NCI-H446 (cell line): Measurements from ENCODE around the gene B4GALT2.
A peak's percentile ranks its signal among the peaks of the same experiment; 100 is the strongest.

Experiments used
- DNase-seq, 2 experiments: peaks; one replicate each; lab custom pipeline; 2025; lab: John Stamatoyannopoulos, UW

B4GALT2 gene

DNA sequence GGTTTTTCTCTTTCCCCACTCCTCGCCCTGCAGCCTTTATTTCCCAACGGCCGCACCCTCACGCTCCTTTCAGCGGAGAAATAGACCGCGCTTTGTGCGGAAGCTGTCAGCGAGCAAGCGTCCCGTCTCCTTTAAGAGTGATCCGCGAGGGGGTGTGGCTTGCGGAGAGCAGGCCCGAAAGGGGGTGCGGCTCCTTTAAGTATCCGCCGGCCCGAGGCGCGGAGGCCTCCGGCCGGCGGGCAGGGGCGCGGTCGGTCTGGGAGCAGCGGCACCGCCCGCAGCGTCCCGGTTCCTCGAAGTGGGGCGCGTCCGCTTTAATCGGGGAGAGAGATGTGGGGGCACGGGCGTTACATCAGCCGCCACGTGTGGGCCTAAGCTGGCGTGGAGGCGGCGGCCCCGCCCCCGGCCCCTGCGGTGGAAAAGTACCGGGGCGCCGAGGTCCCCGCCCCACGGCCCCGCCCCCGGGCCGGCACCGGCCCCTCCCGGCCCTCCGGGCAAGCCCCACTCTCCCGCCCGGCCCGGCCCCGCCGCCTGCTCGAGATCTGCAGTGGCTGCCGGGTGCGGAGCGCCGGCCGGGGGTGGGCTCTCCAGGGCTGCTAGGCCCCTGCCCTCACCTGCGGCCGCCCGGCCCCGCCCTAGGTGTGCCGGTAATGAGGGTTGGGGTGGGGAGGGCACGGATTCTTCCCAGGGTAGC is 51.0 kb downstream of the B4GALT2 start:
- DNase-seq: peak; percentile 62 to 85

DNA sequence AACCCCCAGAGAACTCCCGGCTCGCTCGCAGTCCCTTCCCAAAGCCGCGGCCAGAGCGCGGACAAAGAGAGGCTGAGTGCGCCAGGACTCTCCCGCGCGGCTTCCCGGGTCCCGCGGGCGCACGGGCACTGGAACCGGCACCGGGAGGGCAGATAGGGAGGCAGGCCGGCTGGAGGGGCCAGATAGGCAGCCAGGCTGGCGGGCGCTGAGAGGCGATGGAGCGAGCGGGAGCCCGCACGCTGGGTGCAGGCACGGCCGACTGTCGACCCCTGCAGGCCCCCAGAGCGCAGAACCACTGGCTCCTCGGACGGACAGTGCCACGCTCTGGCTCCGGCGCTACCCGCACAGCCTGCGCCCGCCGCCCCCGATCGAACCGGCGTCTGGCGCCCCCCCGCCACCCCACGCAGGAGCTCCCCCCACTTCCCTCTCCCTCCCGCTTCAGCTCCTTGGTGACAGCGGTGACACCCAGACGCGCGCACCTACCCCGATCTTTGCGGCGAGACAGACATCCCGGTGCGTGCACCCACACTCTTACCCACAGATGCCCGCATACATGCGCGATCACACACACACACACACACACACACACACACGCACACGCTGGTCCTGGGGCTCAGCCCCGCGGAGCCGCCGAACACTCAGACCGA is 51.7 kb downstream of the B4GALT2 start:
- DNase-seq: no peak

DNA sequence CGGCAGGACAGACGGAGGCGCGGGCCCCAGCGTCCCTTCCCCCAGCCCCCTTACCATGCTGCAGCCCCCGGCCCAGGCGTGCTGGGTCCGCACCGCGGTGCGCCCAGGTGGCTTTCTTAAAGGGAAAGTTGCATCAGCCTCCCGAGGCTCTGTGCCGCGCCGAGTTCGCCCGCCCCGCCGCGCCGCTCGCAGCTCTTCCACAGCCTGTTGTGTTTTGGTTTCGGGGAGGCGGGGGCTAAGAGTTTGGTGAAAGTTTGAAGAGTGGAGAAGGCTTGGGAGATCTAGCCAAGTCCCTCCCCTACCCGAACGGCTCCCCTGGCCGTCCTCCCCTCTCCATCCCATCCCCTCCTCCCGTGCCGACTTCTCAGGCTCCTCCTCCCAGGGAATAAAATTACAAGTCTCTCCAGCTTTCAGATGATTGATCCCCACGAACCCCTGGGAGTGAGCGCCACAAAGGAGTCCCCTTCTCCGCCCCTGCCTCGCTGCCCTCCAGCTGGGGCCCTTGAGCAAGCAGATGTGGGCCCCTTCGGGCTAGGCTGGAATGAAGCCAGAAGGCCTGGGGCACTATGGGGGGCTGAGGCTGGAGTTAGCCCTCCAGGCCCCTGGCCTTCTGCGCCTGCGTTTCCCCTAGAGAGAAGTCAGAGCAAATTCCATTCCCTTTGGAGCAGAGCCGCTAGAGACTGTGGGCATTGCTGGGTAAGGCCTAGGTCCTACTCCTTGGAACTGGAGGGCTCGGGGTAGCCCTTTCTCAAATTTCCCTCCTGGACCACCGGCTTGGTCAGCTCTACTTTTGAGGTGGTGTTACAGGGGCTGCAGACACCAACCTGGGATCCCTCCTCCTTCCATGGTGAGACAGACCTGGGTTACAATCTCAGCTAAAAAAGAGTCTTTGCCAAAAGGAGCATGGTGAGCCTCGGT is 52.5 kb downstream of the B4GALT2 start, which contains the start of gene SLC6A9:
Gene SLC6A9 (minus strand): TSS at position 211 of the 918 bp plus-strand sequence. CDS start 7,185 bp downstream, outside the sequence.
- DNase-seq: peak in 1 of 2 experiments; percentile 33

DNA sequence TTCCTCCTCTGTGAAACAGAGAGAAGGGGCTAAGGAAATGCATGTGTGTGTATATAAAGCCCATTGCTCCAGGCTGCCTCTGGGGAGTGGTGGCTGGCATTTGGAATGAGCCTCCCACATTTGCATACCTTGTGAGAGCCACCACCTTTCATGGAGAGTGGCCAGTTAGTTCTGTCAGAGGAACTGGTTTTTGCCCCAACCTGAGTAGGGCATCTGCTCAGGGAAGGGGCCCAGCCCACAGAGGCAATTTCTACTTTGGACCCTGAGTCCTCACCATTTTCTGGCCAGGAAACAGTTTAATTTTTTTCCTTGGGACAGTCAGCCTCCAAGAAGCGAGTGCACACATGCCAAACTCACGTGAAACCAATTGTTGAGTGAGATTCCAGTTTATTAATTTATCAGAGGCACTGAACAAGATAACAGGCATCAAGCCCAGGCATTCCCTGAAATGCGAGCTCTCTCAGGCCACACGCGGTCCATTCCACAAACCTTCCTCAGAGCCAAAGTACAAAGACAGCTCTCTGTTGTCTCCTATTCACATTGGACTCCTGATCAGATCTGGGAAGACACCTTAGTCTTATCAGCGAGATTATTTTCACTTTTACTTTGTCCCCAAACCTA is 53.3 kb downstream of the B4GALT2 start:
- no peak for DNase-seq

DNA sequence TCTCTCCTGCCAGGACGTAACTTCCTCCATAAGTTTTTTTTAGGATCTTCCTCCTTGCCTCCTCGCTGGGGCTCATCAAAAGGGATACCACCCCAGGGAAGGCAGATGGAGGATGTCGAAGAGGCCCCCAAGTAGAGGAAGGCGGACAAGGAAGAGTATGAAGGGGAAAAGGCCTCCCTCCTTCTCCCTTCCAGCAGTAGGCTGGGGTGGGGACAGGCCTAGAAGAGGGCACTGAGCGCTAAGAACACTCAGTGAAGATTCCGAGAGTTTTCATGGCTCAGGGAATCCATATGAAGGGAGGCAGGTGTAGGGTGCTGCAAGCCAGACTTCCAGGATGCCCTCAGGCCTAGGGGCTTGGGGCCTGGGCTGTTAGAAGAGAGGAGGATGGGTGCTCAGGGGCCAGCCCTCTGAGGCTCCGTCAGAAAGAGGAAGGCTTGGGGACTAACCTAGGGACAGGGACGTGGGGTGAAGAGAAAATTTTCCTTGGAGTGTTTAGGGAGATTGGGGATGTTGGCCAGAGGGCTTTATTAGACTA is 54.1 kb downstream of the B4GALT2 start:
- no peak for DNase-seq

DNA sequence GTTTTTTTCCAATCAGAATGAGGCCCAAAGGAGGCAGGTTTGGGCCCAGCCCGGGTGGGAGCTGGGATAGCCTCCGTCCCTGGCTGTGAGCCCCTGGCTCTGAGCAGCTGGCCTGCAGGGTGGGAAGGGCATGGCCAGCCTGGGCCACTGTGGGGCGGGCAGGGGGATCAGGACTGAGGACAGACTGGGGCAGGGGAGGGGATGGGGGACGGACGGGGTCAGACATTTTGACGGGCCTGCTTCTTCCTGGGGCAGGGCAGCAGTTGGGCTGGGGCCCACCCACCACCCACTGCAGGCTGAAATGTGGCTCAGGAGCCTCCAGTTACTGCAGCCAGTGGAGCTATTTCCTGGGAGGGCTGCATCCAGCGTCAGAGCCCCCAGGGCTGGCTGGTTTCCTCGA is 54.7 kb downstream of the B4GALT2 start:
- no peak for DNase-seq

DNA sequence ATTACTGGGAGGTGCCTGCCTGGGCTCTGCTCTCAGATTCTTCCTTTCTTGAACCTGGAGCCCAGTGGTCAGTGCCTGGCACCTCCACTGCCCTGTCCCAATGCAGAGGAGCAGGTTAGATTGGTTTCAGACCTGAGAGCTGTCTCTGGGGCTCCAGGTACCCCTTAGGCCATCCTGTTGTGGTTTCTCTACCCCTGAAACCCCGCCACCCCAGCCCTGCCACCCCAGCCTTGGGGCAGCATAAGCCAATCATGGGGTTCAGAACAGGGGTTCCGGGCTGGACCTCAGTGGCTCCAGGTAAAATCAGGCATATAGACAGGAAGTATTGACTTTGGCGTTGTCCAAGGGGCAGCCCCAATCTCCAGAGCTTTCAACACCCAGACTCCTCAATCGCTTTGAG is 55.4 kb downstream of the B4GALT2 start:
- no peak for DNase-seq

DNA sequence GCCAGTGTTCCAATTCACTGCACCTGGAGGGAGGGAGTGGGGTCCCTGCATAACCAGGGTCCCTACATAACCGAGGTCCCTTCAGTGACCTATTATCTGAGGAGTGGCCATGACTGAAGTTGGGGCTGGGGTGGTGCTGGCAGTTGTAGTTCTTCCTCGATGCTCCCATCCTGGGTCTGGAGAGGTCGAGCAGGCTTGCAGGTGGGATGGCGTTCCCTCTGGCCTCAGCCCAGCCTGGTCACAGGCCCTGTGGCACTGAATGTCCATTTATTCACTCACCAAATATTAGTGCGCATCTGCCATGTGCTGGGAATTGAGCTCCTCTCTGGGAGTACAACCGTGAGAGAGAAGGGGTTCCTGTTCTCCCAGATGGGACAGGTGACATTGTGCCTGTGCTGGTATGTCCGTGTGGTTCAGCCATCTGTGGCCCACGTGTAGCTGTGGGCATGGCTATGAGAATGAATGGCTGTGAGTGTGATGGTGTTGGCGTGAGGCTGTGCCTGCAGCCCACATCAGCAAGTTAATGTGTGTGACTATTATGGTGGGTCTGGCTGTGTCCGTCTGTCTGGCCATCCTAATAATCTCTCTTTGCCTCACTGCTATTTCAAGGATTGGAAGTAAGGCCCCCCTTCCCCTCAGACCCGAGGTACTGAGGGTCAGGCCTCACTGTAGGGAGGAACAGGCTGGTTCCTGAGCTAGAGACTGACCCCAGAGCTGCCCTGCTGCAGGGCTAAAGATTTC is 56.1 kb downstream of the B4GALT2 start:
- DNase-seq: no peak

DNA sequence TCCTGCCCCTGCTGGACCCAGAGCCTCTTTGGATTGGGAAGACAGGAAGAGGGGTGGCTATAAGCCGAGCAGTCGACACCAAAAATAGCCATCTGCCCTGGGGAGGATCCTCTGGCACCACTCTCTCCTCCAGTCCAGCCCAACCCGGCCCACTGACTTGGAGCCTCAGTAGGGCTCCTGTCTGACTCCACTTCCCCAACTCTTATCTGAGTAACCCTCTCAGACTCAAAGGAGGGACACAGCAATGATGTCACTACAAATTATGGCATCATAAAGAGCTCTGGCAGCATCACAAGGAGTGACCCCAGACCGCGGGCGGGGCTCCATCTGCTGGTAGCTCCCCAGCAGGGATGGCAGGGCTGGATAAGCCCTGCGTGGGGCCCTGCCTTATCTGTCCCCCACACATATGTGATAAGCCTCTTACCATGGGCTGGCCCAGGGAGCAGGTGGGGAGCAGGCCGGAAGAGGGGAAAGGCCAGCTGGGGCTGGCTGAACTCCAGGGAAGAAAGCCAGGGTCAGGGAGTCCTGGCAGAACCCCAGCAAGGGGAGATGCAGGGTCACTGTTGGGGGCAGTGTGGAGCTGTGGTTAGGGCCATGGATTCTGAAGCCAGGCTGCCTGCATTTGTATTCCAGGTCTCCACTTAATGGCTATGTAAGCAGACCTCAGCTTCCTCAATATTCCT is 56.9 kb downstream of the B4GALT2 start:
- peak in 1 of 2 experiments; percentile 42 for DNase-seq

DNA sequence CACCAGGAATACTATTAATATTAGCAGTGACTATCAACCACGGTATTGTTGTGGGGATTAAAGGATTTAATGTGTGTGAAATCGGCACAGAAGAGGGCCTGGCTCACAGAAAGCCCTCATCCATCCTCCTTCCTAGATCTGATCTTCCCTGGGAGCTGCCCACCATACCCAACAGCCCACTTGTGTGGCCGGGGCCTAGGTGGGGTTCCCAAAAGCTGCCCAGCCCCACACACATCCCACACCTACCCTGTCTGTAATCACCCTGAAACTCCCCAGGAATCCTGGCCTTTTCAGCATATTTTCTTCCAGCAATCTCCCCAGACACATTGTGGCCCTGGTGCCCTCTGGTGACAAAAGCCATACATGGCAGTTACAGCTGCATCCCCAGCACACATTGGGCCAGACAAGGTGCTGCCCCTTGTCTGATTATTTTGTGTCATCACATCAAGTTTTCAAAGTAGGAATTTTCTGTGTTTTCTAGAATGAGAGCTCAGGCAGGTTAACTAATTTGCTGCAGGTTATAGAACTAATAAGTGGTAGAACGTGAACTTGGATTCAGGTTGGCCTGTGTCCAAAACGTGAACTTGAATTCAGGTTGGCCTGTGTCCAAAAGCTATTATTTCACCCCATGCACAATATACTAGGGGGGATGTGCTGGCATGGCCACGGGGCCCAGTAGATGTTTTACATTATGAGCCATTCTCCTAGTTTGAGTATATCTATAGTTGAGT is 57.6 kb downstream of the B4GALT2 start:
- peak; percentile 76 to 85 for DNase-seq

DNA sequence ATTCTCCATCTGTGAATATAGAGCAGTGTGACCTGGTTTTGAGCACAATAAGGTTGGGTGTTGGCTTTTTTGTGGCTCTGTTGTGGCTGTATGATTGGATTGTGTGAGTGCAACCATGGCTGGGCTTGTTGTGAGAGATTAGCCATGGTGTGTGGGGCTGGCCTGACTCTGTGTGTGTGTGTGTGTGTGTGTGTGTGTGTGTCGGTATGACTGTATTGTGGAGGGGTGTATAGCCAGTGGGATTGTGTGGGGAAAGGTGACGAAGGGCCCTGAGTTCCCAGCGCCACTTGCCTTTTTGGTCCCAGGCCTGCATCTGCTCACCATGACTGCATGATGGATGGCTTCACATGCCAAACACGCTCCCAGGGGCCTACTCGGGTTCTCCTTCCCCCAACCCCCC is 58.1 kb downstream of the B4GALT2 start:
- peak; percentile 53 for DNase-seq

DNA sequence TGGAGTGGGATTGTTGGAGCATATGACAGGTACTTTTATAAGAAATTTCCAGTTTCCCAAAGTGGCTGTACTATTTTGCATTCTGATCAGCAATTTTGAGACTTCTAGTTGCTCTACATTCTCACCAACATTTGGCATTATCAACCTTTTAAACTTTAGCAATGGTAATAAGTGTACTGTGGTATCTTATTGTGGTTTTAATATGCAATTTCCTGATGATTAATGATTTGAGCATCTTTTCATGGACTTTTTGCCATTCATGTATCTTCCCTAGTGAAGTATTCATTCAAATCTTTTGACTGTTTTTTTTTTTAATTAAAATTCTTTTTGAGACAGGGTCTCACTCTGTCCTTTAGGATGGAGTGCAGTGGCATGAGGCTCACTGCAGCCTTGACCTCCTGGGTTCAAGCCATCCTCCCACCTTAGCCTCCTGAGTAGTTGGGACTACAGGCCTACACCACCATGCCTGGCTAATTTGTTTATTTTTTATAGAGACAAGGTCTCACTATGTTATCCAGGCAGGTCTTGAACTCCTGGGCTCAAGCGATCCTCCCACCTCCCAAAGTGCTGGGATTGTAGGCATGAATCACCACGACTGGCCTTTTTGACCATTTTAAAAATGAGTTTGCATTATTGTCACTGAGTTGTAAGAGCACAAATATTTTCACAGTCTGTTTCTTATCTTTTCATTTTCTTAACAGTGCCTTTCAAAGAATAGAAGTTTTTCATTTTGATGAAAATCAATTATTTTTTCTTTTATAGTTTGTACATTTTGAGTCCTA is 60.1 kb downstream of the B4GALT2 start:
- DNase-seq: no peak

DNA sequence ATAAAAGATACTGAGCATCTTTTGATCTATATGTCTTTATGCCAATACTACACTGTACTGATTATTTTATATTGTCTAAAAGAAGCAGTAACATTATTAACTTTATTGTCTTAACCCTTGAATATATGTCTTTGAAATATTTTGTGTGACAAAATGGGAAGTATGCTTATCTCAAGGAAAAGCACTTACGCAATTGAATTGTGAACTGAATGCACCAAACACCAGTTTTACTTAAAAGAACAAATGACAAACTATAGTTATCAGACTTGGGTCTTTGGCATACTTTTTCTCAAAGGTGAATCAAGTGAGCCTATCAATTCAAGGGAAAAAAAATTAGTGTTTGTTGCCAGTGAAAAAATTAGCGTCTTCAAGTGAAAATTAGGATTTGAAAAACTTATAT is 61.4 kb downstream of the B4GALT2 start:
- DNase-seq: no peak
